Uterus (tissue), 2 donors: ENCODE data around the gene EFNB1.

Experiments used
- POLR2A ChIP-seq, 2 donors: fragments of 450-650 bp; IDR thresholded peaks; one replicate each; pipeline ENCODE4 v1.6.1; 2016; ENCODE audit warnings: antibody characterized with exemption in 2 of 2, mild to moderate bottlenecking in 1 of 2, moderate library complexity in 1 of 2
- TF ChIP-seq, protein P1 (sequence below), 4 experiments: fragments of 200-600 bp in 2 of 4; fragments of 450-650 bp in 2 of 4; sonication (generic) in 2 of 4; IDR thresholded peaks; one replicate each; pipeline ENCODE4 v1.5.1; 2016 to 2019; ENCODE audit warnings: antibody characterized with exemption in 4 of 4, mild to moderate bottlenecking in 2 of 4, moderate library complexity in 1 of 4

DNA sequence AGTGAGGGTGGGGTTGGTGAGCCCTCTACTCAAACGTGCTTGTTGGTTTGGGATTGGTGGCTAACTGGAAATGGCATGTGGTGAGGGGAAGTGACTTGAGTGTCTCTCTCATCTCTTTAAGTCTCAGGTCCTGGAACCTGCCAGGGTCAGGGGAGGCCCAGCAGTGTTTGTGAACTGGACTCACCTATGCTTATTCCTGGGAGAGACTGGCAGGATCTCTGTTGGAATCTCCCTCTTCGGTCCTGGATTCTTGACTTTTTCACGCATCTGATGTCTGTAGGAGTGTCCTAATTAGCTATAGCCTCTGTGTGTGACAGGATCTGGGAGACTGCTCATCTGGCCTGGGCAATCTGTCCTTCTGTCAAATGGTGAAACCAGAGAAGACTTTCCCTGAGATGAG lies 7.2 kb upstream of the EFNB1 start:
- TF ChIP-seq, protein P1, sequence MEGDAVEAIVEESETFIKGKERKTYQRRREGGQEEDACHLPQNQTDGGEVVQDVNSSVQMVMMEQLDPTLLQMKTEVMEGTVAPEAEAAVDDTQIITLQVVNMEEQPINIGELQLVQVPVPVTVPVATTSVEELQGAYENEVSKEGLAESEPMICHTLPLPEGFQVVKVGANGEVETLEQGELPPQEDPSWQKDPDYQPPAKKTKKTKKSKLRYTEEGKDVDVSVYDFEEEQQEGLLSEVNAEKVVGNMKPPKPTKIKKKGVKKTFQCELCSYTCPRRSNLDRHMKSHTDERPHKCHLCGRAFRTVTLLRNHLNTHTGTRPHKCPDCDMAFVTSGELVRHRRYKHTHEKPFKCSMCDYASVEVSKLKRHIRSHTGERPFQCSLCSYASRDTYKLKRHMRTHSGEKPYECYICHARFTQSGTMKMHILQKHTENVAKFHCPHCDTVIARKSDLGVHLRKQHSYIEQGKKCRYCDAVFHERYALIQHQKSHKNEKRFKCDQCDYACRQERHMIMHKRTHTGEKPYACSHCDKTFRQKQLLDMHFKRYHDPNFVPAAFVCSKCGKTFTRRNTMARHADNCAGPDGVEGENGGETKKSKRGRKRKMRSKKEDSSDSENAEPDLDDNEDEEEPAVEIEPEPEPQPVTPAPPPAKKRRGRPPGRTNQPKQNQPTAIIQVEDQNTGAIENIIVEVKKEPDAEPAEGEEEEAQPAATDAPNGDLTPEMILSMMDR (IDR thresholded peaks at IDR 0.05), result no peak
- no peak for TF ChIP-seq POLR2A (IDR thresholded peaks at IDR 0.05)
